AG08395 (cell line): ENCODE measurements around the gene RPS26.
"Not testable (repeated sequence)": the region's sequence is repeated elsewhere in the genome, so short reads cannot be mapped to it uniquely, and the experiment has no call there.

ENCODE experiments used
- DNase-seq: peaks from one replicate; pipeline ENCODE4 v3.0.0; 2012; ENCODE audit warnings: mixed read lengths, low spot score

The RPS26 gene

GRCh38 chr12:56021889-56022497 is 19.7 kb upstream of the RPS26 start:
- DNase-seq, result no peak

- DNase-seq, result no peak
These were observed 13.1 kb upstream of the RPS26 start for GRCh38 chr12:56028511-56029165.

GRCh38 chr12:56029166-56029519 is 12.6 kb upstream of the RPS26 start:
- DNase-seq, result peak; percentile 34

- peak; percentile 77 for DNase-seq
These were observed 11.9 kb upstream of the RPS26 start for GRCh38 chr12:56029666-56030293.

GRCh38 chr12:56031987-56032386 is 9.7 kb upstream of the RPS26 start:
- no peak for DNase-seq

- DNase-seq, result no peak
These were observed 7.0 kb upstream of the RPS26 start for GRCh38 chr12:56034586-56035332.

- DNase-seq, result no peak
These were observed 4.6 kb upstream of the RPS26 start for GRCh38 chr12:56037161-56037560.

- DNase-seq, result no peak
These were observed 3.6 kb upstream of the RPS26 start for GRCh38 chr12:56038022-56038655.

GRCh38 chr12:56040151-56040550 is 1.6 kb upstream of the RPS26 start:
- DNase-seq, result no peak

- DNase-seq, result no peak
These were observed 661 bp upstream of the RPS26 start for GRCh38 chr12:56040963-56041551.

GRCh38 chr12:56042430-56042813 is 704 bp downstream of the RPS26 start:
- not testable (repeated sequence) for DNase-seq

- no peak for DNase-seq
These were observed 1.1 kb downstream of the RPS26 start for GRCh38 chr12:56042843-56043242.

GRCh38 chr12:56046027-56046780 is 4.5 kb downstream of the RPS26 start:
- no peak for DNase-seq

GRCh38 chr12:56053407-56053893 is 11.7 kb downstream of the RPS26 start:
- no peak for DNase-seq

GRCh38 chr12:56059964-56060363 is 18.2 kb downstream of the RPS26 start:
- DNase-seq, result not testable (repeated sequence)

GRCh38 chr12:56061982-56062381 is 20.3 kb downstream of the RPS26 start:
- no peak for DNase-seq

GRCh38 chr12:56062996-56063395 is 21.3 kb downstream of the RPS26 start:
- no peak for DNase-seq

GRCh38 chr12:56071648-56072047 is 29.9 kb downstream of the RPS26 start:
- DNase-seq, result no peak

- no peak for DNase-seq
These were observed 32.7 kb downstream of the RPS26 start for GRCh38 chr12:56074396-56074795.

GRCh38 chr12:56077966-56078365 is 36.2 kb downstream of the RPS26 start:
- not testable (repeated sequence) for DNase-seq

GRCh38 chr12:56078427-56078826 is 36.7 kb downstream of the RPS26 start:
- no peak for DNase-seq
